Caki2 (cell line): ENCODE data around the gene PRODH2. TPM values are rescaled to one million over a fixed set of nuclear protein-coding genes. Genes with fewer than 3 reads are reported as not detected.

ENCODE experiments used
- DNase-seq: peaks from one replicate; pipeline ENCODE4 v3.0.0-alpha.2; 2015; ENCODE audit warnings: low read depth
- in situ Hi-C: cut with HindIII; loops from 2 replicates; pipeline ENCODE4 v1.10.0; 2016; ENCODE audit warnings: low sequenced_read_pairs, low pct_unique_long_range_greater_than_20kb, mixed read lengths
- total RNA-seq: library from RNA; depleted of rRNA; stranded (reverse); fragments of >200 nt; shearing (Covaris generic); gene quantifications from 2 replicates; pipeline ENCODE4 v1.2.3, GENCODE V29; 2014; ENCODE audit warnings: low replicate concordance; rRNA removed

PRODH2 gene
- total RNA-seq, 1 experiment from 2014 or later, result 0.17 TPM

DNA sequence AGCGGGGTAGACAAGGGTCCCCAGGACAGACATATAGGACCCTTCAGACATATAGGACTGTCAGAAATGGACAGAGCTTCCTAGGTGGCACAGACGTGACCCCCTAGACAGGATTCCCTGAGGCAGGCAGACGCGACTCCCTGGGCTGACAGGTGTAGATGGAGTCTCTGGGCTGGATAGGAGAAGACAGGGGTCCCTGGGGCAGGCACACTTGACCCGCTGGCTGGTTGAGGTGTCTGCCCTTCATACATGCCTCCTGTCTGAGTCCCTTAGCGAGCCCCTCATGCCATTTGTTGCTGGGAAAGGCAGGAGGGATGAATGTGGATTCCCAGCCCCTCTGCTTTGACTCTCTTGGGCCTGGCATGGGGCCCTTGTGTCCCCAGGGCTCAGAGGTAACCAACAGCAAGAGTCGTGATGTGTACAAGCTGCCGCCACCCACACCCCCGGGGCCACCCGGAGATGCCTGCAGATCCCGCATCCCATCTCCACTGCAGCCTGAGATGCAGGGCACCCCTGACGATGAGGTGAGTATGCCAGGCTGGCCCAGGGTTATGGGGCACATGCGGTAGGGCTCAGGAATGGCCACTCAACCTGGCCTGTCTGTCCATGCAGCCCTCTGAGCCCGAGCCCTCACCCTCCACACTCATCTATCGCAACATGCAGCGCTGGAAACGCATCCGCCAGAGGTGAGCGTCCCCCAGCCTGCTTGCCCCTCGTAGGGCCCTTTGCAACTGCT, 58.8 kb downstream of the PRODH2 start:
- DNase-seq, result no peak
- in situ Hi-C loops, result no loop called here

DNA sequence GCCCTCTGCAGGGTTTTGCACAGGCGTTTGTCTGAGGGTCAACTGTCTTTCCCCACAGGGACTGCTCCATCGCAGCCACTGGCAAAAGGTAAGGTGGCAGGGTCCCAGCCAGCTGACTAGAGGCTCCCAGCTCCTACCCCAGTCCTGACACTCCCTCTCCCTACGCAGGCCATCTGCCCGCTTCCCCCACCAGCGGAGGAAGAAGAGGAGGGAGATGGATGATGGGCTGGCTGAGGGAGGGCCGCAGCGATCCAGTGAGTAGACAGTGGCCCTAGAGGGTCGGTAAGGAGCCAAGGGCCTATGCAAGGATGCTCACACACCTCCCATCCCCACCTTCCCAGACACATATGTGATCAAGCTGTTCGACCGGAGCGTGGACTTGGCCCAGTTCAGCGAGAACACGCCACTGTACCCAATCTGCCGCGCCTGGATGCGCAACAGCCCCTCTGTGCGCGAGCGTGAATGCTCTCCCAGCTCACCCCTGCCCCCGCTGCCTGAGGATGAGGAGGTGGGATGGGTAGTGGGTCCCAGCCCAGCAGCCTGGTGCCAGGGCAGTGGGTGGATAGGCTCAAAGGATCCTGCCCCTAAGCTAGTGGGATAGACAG, 59.8 kb downstream of the PRODH2 start:
- in situ Hi-C loops, result no loop called here
- no peak for DNase-seq

DNA sequence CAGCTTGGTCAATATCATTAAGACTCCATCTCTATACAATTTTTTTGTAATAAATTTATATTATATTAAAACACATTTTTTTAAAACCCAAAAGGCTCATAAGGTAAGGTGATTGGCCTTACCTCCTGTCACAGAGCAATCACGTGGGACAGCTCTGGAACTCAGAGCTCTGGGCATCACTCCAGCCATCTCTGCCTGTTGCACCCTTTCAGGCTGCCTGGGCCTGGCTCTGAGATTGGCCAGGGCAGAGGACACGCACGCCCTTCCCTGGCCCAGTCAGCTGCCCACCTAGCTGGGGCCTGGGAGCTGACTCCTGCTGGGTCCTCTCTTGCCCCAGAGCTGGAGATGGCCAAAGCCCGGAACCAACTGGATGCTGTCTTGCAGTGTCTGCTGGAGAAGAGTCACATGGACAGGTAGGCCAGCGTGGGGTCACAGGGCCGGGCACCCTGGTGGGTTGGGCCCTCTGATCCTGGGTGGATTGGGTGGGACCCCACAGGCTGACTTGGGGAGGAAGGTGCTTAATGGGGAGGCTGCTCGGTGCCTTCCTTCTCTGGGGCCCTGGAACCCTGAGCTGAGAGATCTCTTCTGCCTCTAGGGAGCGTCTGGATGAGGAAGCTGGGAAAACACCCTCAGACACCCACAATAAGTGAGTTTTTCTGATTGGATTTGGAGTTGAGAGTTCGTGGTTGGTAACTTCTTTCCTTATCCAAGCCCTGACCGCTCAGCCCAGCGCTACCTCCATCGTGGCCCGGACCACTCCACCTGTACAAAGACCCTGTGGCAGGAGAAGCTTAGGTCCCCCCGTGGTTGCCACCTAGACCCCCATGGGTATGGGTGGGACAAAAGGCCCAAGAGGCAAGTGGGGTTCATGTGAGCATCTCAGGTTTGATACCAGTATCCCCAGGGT, 60.6 kb downstream of the PRODH2 start:
- DNase-seq, result no peak
- in situ Hi-C loops, result no loop called here

DNA sequence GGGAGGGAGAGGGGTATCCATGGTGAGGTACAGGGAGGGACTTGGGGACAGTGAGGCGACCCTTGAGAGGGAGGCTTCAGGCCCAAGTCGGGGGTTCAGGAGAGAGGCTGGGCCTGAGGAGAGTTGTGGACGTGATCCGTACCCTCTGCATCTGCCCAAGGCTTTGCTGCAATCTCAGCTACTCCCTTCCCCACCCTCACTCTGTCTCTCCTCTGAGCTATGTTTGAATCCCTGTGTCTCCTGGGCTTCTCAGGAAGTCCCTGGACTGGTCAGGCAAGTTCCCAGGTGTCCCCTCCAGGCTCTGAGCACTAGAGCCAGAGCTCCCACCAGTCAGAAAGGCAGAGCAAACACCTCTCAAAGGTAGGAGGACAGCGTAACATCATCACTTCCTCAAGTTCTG, 62.5 kb downstream of the PRODH2 start:
- in situ Hi-C loops, result no loop called here
- no peak for DNase-seq

Other genes with a start within 250 kb of the PRODH2 start
- gene ATP4A, start 249.2 kb downstream of the PRODH2 start, total RNA-seq, result not detected in 2 replicates
- gene PMIS2, start 226.7 kb downstream of the PRODH2 start, total RNA-seq, result not detected in 2 replicates
- gene HAUS5, start 200.1 kb downstream of the PRODH2 start, total RNA-seq, result 28.8 and 34.4 TPM in 2 replicates
- 171 and 180 TPM in 2 replicates for gene RBM42, start 183.8 kb downstream of the PRODH2 start, total RNA-seq
- 0.64 TPM in 1 of 2 replicates, not detected in the other for gene ETV2, start 171.1 kb downstream of the PRODH2 start, total RNA-seq
- 438 and 558 TPM in 2 replicates for gene COX6B1, start 164.5 kb downstream of the PRODH2 start, total RNA-seq
- not detected in 2 replicates for gene UPK1A, start 146.3 kb downstream of the PRODH2 start, total RNA-seq
- not detected in 2 replicates for gene ZBTB32, start 108.3 kb downstream of the PRODH2 start, total RNA-seq
- 2.8 and 12.9 TPM in 2 replicates for gene KMT2B, start 94.8 kb downstream of the PRODH2 start, total RNA-seq
- gene IGFLR1, start 70.4 kb downstream of the PRODH2 start, total RNA-seq, result 10.1 and 18.1 TPM in 2 replicates
- gene U2AF1L4, start 67.4 kb downstream of the PRODH2 start, total RNA-seq, result 7.1 and 14.1 TPM in 2 replicates
- 151 and 186 TPM in 2 replicates for gene PSENEN, start 67.2 kb downstream of the PRODH2 start, total RNA-seq
- gene LIN37, start 64.3 kb downstream of the PRODH2 start, total RNA-seq, result 7.4 and 15.5 TPM in 2 replicates
- not detected in 2 replicates for gene HSPB6, start 55.8 kb downstream of the PRODH2 start, total RNA-seq
- 8.0 and 9.8 TPM in 2 replicates for gene PROSER3, start 54.7 kb downstream of the PRODH2 start, total RNA-seq
- 2.2 and 3.5 TPM in 2 replicates for gene ARHGAP33, start 37.3 kb downstream of the PRODH2 start, total RNA-seq
- 0.41 and 0.88 TPM in 2 replicates for gene NPHS1, start 39.7 kb upstream of the PRODH2 start, total RNA-seq
- not detected in 2 replicates for gene KIRREL2, start 44.1 kb upstream of the PRODH2 start, total RNA-seq
- gene APLP1, start 55.7 kb upstream of the PRODH2 start, total RNA-seq, result 53.9 and 58.7 TPM in 2 replicates
- 4.8 and 5.8 TPM in 2 replicates for gene NFKBID, start 87.7 kb upstream of the PRODH2 start, total RNA-seq
- 0.88 TPM in 1 of 2 replicates, not detected in the other for gene HCST, start 89.7 kb upstream of the PRODH2 start, total RNA-seq
- not detected in 2 replicates for gene TYROBP, start 95.5 kb upstream of the PRODH2 start, total RNA-seq
- gene LRFN3, start 123.5 kb upstream of the PRODH2 start, total RNA-seq, result 4.4 and 9.7 TPM in 2 replicates
- 54.3 and 64.8 TPM in 2 replicates for gene SDHAF1, start 182.3 kb upstream of the PRODH2 start, total RNA-seq
- 1.4 TPM in 1 of 2 replicates, not detected in the other for gene SYNE4, start 196.0 kb upstream of the PRODH2 start, total RNA-seq
- 41.7 and 47.3 TPM in 2 replicates for gene ALKBH6, start 201.4 kb upstream of the PRODH2 start, total RNA-seq
- gene CLIP3, start 220.0 kb upstream of the PRODH2 start, total RNA-seq, result 1.1 and 2.3 TPM in 2 replicates
- 3.6 and 11.7 TPM in 2 replicates for gene THAP8, start 241.4 kb upstream of the PRODH2 start, total RNA-seq
- 8.5 and 10.3 TPM in 2 replicates for gene WDR62, start 242.1 kb upstream of the PRODH2 start, total RNA-seq